Epithelial cell of esophagus (primary cell): ENCODE results near the gene GUF1.

Experiments
- DNase-seq: peaks from one replicate; pipeline ENCODE4 v3.0.0; 2010; ENCODE audit warnings: low read depth
- H3K4me3 ChIP-seq: 2 replicates; pipeline ENCODE4 v1.5.1; 2011; ENCODE audit warnings: mild to moderate bottlenecking, low read length, control low read depth
- CTCF ChIP-seq: IDR thresholded peaks from 2 replicates; pipeline ENCODE4 v1.5.1; 2011; ENCODE audit warnings: low read depth, mild to moderate bottlenecking, low read length, control low read depth, inconsistent platforms; ENCODE audit not compliant: insufficient read depth; ENCODE audit errors: missing control alignments

GUF1 gene

DNA sequence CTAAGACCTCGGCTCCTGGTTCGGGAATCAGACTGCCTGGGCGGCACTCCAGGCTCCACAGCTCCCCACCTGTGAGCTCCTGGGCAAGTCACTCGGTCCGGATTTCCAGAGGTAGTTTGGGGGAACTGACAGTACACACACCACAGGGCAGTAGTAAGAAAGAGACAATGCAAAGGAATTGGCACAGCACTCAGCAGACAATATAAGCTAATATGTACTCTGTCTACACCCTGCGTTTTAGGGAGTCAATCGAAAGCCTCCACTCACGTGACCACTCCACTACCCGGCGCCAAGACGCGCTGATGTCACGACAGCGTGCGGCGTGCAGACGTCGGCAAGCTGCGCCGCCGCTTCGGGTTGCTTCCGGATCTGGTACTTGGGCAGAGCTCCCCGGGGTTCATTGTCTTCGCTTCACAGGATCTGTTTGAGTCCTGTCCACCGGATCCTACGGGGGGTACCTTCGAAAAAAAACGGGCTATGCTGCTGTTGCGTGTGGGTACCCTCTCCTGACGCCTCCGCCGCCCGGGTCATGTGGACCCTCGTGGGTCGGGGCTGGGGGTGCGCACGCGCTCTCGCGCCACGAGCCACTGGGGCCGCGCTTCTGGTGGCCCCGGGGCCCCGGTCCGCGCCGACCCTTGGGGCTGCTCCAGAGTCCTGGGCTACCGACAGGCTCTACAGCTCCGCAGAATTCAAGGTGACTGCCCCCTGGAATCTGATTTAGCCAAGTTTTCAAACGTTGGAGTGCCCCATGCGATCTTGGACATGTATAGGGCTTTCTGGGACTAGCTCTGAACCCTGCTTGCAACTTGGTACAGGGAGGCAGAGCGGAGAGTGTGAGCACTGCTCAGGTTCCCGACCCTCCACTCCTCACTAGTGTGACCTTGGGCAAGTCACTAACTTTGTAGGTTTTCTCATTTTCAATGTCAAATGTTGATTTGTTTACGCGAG lies at the start of gene GUF1:
TSS of gene GUF1 (plus strand) at position 327 of the 948 bp plus-strand sequence. CDS start at position 530, 203 bp downstream.
- peak within 1 kb of the TSS; percentile 91 for H3K4me3 ChIP-seq
- TF ChIP-seq CTCF, result no peak
- DNase-seq, result peak; percentile 93

DNA sequence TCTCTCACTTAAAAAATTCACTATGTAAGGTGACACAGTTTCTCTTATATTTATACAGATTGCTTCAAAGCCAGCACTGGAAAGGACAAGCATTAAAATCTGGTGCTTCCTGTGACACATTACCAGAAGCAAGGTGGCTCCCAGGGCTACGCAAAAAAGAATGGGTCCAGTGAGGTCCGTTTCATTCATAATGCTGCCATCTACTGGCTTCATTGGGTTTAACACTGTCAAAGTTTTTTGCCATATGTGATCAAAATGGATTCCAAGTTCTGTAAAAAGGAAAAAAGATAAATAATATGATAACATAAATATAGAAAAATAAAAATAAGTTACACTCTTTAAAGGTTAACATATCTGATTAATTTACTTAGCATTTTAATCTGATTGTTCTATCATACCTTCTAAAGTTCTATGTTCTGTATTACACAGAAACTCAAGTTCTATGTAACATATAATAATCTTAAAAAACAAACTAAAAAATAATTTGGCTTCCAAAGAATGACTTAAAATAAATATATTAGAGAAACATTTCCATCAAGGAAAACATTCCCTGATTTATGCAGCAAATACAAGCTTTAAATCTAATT lies 48.8 kb upstream of the GUF1 start:
- TF ChIP-seq CTCF, result peak; percentile 76
- no peak overlapping the region for H3K4me3 ChIP-seq
- DNase-seq, result peak; percentile 65

DNA sequence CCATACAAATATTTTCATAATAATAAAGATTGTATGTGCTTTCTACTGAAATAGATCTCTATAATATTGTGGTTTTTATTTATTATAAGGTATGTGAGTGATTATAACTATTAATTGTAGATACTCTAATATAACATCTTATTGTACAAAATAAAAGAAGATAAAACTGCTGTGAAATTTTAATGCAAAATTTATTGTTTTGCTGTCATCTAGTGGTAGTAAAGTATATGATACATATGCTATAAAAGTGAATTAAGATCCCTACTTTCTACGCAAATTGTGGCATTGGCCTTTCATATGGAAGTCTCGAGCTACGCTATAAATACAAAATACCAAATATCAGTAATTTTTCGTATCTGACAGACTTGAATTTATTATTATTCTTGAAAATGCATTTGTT lies 46.1 kb upstream of the GUF1 start:
- H3K4me3 ChIP-seq, result no peak overlapping the region
- peak; percentile 27 for TF ChIP-seq CTCF
- DNase-seq, result no peak

DNA sequence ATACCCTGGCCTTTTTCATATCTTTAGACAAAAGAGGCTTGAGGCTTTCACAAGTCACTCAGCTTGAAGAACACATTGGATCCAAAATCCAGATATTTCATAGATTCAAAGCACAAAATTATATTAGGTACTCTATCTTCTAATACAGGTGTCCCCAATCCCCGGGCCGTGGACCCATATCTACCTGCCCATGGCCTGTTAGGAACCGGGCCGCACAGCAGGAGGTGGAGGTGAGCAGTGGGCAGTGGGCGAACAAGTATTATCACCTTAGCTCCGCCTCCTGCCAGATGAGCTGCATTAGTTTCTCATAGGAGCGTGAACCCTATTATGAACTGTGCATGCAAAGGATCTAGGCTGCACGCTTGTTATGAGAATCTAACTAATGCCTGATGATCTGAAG lies 45.5 kb upstream of the GUF1 start:
- no peak overlapping the region for H3K4me3 ChIP-seq
- DNase-seq, result no peak
- no peak for TF ChIP-seq CTCF

GRCh38 chr4:44638091-44638490 lies 40.1 kb upstream of the GUF1 start:
- TF ChIP-seq CTCF, result no peak
- peak; percentile 11 for DNase-seq
- no peak overlapping the region for H3K4me3 ChIP-seq

DNA sequence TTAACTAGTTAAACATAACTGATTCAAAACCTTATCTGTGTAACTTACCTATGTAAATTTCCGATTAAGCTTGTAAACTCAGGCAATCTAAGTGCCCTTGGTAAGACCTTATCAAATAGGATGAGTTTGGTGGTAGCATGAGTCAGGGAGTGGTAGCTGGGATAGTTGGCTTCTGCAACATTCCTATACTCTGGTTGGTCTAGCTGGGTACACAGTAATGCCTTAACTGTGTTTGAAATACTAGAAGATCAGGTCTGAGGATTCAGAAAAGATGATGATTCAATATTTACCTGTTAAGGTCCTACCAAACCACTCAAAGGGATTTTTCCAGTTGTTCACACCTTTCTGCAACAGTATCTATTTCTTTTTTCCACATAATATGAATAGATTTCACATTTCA lies 32.1 kb upstream of the GUF1 start:
- peak; percentile 69 for DNase-seq
- H3K4me3 ChIP-seq, result no peak overlapping the region
- no peak for TF ChIP-seq CTCF

- H3K4me3 ChIP-seq, result no peak within 1 kb of the TSS
- DNase-seq, result no peak
- no peak for TF ChIP-seq CTCF
Measured at GRCh38 chr4:44651425-44651824, 26.8 kb upstream of the GUF1 start, which contains the start of gene YIPF7. TSS of gene YIPF7 (minus strand) at chr4:44651625. CDS start at chr4:44650100, 1,525 bp downstream.
